Frontal cortex (tissue), 4 donors: ENCODE measurements around the gene SNTA1. TPM values are rescaled to one million over a fixed set of nuclear protein-coding genes. Genes with fewer than 3 reads are reported as not detected.
"Not testable (repeated sequence)": the region's sequence is repeated elsewhere in the genome, so short reads cannot be mapped to it uniquely, and the experiment has no call there.

Experiments used
- DNase-seq, 2 donors: peaks; one replicate each; pipeline ENCODE4 v3.0.0; 2012; ENCODE audit warnings: low spot score in 2 of 2
- FAIRE-seq: peaks from 2 replicates; lab custom pipeline; 2012; peaks lifted over from hg19 to GRCh38; lab: Jason Lieb, UNC
- total RNA-seq: library from RNA; depleted of rRNA; stranded (reverse); fragments of >200 nt; gene quantifications from one replicate; pipeline ENCODE4 v1.2.3, GENCODE V29; 2014
- donor health status: control.
- donor health status: control.
- donor health status: control.

Gene SNTA1
- 13.5 TPM for total RNA-seq

GRCh38 chr20:33443512-33444239 lies at the start of gene SNTA1:
Gene SNTA1, minus strand, starts transcription at chr20:33443763. Its CDS starts 143 bp downstream, at chr20:33443620.
- FAIRE-seq (no peak), DNase-seq (peak; percentile 89 to 92)

DNA sequence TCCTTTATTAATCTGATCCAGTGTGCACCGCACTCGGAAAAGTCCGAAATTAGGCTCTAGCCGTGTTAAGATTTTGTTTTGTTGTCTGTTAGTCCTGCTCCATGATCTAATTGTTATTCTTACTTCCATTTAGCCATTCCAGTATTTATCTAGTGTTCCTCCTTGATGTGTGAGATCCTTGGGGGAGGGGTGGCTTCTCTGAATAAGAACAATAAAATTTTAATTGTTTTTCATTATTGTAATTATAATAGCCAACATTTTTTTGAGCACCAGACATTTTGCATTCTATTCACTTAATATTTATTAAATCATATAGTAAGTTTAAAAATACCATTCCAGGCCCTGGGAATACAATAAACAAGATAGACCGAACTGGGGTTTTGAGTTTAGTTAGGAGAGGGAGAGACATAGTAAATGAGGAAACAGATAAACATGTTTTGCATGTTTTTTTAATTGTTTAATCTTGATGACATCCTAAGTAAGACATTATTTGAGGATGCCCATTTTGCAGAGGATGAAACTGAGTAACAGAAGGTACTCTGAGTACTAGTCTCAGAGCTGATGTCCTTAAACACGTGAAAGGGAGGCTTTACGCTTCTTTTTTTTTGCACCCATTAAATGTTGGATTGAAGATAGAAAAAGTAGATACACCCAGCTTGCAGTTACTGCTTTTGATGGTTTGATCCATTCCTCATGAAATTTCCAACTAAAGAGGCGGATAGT lies 47.5 kb upstream of the SNTA1 start:
- FAIRE-seq (no peak), DNase-seq (peak in 1 of 2 donors; percentile 27)

- DNase-seq (no peak), FAIRE-seq (no peak)
Observed at GRCh38 chr20:33490023-33490933, 46.7 kb upstream of the SNTA1 start, which contains the start of gene CBFA2T2. Gene CBFA2T2, plus strand, starts transcription at chr20:33490096. Its CDS starts 172 bp downstream, at chr20:33490268.

GRCh38 chr20:33489495-33490022 lies 46.0 kb upstream of the SNTA1 start:
- FAIRE-seq = no peak
- DNase-seq = peak; percentile 98 to 99

DNA sequence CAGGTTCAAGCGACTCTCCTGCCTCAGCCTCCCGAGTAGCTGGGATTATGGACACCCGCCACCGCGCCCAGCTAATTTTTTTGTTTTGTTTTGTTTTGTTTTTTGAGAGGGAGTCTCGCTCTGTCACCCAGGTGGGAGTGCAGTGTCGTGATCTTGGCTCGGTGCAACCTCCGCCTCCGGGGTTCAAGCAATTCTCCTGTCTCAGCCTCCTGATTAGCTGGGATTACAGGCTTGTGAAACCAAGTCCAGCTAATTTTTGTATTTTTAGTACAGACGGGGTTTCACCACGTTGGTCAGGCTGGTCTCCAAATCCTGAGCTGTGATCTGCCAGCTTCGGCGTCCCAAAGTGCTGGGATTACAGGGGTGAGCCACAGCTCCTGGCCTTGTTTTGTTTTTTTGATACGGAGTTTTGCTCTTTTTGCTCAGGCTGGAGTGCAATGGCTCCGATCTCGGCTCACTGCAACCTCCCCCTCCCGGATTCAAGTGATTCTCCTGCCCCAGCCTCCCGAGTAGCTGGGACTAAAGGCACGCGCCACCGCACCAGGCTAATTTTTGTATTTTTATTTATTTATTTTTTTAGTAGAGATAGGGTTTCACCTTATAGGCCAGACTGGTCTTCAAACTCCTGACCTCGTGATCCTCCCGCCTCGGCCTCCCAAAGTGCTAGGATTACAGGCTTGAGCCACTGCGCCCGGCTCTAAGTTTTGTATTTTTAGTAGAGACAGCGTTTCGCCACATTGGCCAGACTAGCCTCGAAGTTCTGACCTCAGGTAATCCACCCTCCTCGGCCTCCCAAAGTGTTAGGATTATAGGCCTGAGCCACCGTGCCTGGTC lies 45.3 kb upstream of the SNTA1 start:
- not testable (repeated sequence) for DNase-seq, FAIRE-seq

- DNase-seq (no peak), FAIRE-seq (no peak)
Observed at GRCh38 chr20:33488201-33488600, 44.6 kb upstream of the SNTA1 start.

DNA sequence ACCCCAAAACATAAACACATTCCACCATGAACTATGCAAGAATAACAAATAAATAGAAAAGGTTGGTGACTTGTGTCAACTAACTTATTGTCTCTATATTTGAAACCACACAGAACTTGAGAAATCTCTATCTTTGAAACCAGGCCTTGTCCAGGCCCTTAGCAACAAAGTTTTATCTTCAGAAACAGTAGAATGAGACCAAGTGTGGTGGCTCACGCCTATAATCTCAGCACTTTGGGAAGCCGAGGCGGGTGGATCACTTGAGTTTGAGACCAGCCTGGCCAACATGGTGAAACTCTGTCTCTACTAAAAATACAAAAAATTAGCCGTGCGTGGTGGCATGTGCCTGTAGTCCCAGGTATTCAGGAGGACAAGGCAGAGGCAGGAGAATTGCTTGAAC lies 39.6 kb upstream of the SNTA1 start:
- not testable (repeated sequence) for DNase-seq, FAIRE-seq

DNA sequence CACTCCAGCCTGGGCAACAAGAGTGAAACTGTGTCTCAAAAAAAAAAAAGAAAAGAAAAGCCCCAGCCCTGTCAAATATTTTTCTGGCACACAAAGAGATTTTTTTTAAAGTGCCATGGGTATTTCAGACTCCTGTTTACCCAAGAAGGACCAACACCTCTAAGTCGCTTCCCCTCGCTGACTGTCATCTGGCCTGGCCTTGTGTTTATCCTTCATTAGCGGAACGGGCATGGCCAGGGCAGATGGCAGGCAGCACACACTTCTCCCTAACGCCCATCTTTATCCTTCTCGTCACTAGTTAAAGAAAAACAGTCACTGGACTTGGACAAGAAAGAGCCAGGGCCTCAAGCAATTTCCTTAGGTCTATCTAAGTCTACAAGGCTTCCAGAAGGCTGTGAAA lies 39.0 kb upstream of the SNTA1 start:
- DNase-seq (no peak), FAIRE-seq (no peak)

- DNase-seq (no peak), FAIRE-seq (no peak)
Observed at GRCh38 chr20:33481431-33481941, 37.9 kb upstream of the SNTA1 start.

DNA sequence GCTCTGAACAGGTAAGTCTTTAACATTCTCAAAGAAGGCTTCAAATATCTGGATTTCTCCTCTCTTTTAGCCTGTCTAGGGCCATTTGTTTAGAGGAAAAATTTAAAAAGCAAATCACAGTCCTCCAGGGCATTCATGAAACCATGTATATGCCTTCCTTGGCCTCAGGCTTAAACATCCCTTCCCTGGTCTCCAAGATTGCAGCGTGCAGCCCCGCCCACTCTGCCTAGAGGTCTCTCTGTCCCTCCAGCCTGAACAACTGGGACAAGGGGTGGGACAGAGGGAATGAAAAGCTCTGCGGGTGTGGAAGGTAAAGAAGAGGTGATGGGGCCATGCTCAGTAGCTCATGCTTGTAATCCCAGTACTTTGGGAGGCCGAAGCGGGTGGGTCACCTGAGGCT lies 36.5 kb upstream of the SNTA1 start:
- DNase-seq = no peak
- FAIRE-seq = no peak

DNA sequence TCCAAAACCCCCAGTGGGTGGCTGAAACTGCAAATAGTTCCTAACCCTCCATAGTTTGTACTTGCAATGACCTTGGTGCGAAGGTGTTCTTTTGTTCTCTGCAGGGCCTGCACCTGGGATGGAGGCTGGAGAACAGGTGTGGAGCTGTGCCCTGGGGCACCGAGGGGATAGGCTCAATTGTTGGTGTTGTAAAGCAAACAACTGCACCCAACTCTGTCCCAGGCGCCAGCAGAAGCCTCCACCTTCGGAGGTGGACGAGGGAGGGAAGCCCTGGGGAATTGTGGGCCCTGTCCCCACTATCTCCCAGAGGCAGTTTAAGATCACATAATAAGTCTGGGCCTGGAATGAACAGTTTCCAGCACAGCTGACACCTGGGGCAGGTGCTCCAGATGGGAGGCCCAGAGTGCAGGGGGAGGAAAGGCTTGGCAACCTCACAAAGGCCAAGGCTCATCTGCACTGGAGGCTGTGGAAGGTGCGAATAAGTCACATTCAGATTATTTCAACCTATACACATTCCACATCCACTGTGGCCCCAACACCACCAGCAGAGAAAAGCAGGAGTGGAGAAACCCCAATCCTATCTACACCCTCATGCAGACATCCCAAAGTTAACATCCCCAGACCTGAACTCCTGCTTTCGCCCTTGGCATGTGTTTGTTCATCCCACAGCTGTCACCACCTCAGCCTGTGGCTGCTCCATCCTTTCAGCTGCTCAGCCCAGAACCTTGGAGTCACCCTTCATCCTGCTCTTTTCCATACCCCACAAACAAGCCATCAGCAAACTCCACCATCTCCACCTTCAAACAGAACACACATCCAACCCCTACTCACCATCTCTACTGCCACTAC lies 34.0 kb upstream of the SNTA1 start:
- no peak for FAIRE-seq

GRCh38 chr20:33475381-33476152 lies 32.0 kb upstream of the SNTA1 start:
- FAIRE-seq (no peak), DNase-seq (no peak)

More for the DNA sequence above, 34.0 kb upstream of the SNTA1 start:
- DNase-seq = no peak

DNA sequence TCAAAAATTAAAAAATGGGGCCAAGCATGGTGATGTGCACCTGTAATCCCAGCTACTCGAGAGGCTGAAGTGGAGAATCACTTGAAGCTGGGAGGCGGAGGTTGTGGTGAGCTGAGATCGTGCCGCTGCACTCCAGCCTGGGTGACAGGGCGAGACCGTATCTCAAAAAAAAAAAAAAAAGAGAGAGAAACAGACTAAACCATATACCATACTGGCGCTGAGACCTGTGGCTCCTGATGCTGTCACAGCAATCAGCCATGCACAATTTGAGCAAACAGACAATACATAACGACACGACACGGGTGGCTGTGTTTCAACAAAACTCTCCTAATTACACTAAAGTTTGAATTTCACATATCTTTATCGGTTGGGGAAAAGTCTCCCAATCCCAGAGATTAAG lies 31.4 kb upstream of the SNTA1 start:
- FAIRE-seq = no peak
- DNase-seq = no peak

DNA sequence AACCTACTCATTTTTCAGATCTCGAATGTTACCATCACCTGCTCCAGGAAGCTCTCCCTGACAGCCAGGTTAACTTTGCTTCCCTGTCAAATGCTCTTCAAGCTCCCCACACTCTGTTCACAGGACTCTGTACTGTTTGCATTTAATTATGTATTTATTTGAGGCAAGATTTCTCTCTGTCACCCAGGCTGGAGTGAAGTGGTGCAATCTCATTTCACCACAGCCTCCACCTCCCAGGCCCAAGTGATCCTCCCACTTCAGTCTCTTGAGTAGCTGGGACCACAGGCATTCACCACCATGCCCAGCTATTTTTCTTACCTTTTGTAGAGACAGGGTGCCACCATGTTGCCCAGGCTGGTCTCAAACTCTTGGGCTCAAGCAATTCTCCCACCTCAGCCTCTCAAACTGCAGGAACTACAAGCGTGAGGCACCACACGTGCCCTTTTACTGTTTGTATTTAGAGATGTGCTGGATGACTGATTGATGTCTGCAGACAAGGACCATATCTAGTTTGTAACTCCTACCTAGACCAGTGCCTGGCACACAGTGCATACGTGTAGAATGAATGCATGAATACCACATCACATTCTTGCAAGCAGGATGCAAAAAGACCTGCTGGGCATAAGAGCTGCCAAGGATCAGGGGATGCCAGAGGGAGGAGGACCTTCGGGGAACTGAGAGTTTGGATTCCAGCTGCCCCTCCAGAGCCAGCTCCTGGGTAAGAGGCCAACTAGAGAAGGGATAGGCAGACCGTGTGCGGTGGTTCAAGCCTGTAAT lies 30.7 kb upstream of the SNTA1 start:
- DNase-seq (no peak), FAIRE-seq (no peak)

DNA sequence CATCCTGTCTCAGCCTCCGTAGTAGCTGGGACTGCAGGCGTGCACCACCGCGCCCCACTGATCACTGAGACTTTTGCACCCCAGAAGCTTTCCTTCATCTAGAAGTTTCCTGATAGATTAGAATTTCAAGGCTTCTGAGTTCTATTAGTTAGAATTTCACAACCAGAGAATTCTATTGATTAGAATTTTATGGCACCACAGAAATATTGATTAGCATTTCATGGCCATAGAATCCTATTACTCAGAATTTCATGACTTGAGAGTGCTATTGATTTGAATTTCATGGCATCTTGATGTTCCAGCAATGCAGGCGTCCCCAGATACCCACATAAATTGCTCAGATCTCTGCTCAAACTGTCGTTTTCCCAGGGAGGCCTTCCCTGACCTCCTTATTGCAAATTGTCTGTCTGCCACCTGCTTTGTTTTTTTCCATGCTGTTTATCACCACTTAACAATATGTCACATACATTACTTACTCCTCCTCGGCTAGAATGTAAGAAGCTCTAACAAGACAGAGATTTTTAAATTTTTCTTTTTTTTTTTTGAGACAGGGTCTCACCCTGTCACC lies 29.4 kb upstream of the SNTA1 start:
- FAIRE-seq (no peak), DNase-seq (no peak)

DNA sequence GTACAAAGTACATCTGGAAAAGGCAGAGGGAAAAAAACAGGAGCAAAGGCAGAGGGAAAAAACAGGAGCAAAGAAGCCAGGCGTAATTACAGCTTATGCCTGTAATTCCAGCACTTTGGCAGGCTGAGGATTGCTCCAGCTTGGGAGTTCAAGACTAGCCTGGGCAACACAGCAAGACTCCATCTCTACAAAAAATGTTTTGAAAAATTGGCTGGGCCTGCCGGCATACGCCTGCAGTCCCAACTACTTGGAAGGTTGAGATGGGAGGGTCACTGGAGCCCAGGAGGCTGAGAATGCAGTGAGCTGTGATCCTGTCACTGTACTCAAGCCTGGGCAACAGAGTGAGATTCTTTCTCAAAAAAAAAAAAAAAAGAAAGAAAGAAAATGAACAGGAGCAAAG lies 27.3 kb upstream of the SNTA1 start:
- FAIRE-seq (no peak), DNase-seq (no peak)
